Dermis microvascular lymphatic vessel endothelial cell (primary cell): ENCODE results near the gene MAP3K15. TPM values are rescaled to one million over a fixed set of nuclear protein-coding genes. Genes with fewer than 3 reads are reported as not detected.

Experiments used
- DNase-seq, 2 donors: peaks; one replicate each; pipeline versions ENCODE4 v3.0.0 to v3.0.0-alpha.2; 2010; ENCODE audit warnings: low read depth in 2 of 2
- total RNA-seq: library from RNA; depleted of rRNA; stranded (reverse); fragments of >200 nt; gene quantifications from 2 replicates; pipeline ENCODE4 v1.2.1, GENCODE V29; 2014

Gene MAP3K15
- total RNA-seq, 1 donor from 2014 or later, result 0.13 TPM

DNA sequence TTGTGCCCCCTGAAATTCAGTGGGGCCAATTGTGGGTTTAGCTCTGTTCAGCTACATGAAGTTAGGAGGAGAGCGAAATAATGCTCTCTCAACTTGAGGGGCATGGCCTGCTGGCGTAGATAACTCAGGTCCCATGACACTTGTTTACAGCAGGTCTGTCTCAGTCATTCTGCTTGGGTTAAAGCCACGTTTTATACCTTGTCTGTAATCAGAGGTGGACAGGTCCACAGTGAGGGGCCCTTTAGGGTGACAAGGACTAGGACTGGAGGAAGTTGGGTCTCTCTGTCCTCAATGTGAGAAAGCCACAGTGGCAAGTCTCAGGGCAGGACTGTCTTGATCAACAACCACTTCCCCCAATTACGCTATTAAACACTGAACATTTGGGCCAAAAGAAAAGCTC, 122.6 kb downstream of the MAP3K15 start:
- no peak for DNase-seq

- no peak for DNase-seq
Observed at GRCh38 chrX:19392078-19392477, 123.2 kb downstream of the MAP3K15 start.

DNA sequence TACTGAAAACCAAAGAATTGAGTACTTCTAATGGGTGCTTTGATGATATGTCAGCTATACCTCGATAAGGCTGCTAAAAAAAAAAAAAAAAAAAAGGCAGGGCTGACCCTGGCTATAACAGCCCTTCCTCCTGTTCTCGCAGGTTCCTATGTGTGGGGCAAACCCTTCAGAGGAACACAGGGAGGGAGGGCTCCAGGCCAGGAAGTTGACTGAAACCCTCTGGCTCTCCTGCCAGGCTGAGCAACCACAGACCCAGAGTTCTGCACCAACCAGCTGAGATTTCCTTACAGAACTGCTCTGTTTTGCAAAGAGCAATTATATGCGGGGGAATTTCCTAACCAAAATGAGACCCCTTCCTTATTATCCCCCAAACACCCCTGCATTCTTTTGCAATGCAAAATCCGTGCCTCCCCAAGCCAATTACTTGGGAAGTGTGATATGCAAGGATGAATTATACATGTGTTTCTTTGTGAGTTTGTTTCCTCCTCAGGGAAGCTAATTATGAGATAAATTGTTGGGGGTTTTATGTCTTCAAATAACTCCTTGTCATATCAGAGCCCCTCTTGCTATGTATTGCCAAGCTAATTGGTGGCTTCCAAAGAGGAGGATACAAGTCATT, 126.0 kb downstream of the MAP3K15 start:
- DNase-seq, result no peak

- DNase-seq, result no peak
Observed at GRCh38 chrX:19388741-19389140, 126.6 kb downstream of the MAP3K15 start.

DNA sequence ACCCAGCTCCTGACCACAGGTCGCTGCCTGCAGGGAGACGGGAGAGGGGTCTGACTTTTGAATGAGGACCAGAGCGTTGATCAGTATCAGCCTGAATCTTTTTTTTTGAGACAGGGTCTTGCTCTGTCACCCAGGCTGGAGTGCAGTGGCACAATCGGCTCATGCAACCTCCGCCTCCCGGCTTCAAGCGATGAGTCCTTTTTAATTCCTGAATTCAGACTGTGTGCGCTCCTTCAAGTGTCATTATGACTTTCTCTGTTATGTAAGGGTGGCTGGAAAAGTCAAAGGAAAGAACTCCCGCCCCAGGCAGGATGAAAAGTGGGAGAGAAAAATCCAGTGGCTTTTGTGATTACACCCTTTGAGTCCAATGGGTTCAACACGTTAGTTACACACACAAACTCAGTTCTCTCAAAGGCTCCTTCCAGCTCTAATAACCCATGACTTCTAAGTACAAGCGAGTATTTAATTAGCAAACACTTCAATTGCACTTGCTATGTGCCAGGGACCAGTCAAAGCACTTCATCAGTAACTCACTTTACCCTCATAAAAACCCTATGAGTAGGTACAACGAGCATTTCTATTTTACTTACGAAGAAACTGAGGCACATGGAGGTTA, 127.1 kb downstream of the MAP3K15 start:
- DNase-seq, result no peak

- DNase-seq, result no peak
Observed at GRCh38 chrX:19386679-19387078, 128.6 kb downstream of the MAP3K15 start.

GRCh38 chrX:19382555-19383145, 132.7 kb downstream of the MAP3K15 start:
- DNase-seq, result peak in 1 of 2 donors; percentile 32

GRCh38 chrX:19381326-19381725, 134.0 kb downstream of the MAP3K15 start:
- no peak for DNase-seq

- no peak for DNase-seq
Observed at GRCh38 chrX:19377799-19378198, 137.5 kb downstream of the MAP3K15 start.

GRCh38 chrX:19375546-19375945, 139.8 kb downstream of the MAP3K15 start:
- no peak for DNase-seq

DNA sequence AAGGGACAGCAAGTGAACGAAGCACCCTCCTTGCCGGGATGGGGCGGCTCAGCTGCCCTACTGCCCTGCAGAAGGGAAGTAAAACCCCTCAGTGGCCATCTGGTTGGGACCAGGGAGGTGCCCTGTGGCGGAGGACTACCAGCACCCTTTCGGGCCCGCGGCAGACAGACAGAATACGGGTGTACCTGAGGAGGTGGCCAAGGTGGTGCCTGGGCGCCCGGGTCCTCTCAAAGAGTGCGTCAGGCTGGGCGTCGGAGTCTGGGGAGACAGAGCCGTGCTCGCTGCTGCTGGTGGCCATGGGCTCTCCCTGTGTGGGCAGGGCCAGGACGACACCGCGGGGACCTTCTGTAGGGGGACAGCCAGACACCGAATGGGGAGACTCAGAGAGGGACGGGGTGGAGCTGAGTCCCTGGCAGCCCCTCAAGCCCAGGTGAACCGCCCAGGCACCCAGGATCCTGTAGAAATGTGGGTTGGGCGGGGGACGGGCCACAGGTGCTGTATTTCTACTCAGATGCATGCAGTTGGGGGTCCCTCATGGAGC, 141.9 kb downstream of the MAP3K15 start:
- DNase-seq, result no peak

DNA sequence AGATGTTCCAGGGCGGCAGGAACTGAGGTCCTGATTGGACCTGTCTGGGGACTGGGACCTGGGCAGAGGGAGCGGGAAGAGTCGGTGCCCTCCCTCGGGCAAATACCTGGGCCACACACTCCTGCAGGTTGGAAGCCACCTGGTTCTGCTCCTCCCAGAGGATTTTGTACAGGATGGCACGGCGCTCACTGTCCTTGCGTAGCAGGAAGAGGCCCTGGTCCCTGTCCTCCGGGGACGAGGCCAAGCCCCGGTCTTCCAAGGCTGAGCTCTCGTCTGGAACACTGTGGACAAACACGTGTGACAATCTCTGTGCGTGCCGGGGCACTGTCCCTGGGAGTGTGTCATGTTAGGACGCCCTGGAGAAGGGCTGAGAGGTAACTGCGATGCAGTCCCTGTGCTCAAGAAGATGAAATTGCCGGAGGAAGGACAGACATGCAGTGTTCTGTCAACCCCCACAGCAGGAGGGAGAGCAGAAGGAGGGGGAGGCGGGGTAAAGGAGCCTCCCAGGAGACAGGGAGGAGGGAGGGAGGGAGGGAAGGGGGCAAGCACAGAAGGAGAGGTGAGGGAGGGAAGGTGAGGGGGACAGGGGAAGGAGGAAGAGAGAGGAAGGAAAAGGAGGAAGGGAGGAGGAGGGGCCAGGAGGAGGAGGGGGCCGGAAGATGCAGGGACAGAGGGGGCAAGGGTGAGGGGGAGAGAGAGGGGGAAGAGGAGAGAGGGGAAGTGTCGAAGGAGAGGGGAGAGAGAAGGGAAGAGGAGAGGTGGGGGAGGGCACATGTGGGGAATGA, 142.6 kb downstream of the MAP3K15 start:
- DNase-seq, result peak in 1 of 2 donors; percentile 4

GRCh38 chrX:19372170-19372546, 143.2 kb downstream of the MAP3K15 start:
- peak; percentile 38 to 61 for DNase-seq

DNA sequence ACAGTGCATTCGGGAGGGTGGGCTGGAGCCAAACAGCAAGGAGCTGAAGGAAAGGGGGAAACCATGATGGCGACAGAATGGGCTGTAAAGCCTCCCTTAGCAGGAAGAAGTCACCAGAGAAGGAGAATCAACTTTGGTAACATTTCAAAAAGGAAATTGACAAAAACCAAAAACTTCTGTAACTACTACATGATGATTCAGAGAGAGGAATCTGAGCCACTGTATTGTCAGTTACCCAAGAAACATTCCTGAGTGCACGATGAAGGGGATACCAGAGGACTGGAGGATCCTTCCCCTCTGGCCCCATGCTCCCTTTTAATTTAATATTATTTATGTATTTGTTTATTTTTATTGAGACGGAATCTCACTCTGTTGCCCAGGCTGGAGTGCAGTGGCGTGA, 145.2 kb downstream of the MAP3K15 start:
- no peak for DNase-seq

- no peak for DNase-seq
Observed at GRCh38 chrX:19368576-19368975, 146.7 kb downstream of the MAP3K15 start.

GRCh38 chrX:19361701-19362100, 153.6 kb downstream of the MAP3K15 start:
- no peak for DNase-seq

DNA sequence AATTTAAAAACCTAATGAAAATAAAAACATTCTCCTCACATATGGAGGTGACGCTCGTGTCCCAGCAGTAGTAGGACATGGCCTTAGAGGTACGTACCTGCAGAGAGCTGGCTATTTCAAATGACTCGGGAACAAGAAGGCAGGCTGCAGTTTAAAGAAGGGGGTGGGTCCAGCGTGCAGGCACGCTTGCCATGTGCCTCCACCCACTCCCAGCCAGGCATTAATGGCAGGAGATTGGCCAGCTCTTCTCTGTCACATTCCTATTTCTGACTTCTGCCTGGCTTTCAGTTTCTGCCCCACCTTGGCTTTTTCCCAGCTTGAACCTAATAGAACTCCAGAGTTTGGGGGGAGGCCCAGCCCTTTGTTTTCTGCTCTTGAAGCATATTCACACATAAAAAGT, 154.4 kb downstream of the MAP3K15 start:
- no peak for DNase-seq

DNA sequence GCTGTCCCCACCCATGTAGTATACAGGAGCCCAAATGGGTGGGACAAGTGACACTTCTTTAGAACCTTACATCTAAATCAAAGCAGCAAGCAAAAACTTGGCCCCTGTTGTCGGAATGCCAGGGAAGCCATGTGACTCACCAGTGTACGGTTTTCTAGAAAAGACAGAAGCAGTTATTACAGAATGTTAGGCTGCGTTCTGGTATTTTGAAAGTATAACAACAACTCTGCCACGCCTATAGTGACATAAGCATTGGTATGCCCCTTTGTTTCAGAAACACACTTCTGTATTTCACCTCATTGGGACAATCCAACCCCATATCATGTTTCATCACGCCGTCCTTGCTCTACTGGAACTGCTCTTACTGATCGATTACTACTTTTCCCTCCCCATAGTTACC, 156.8 kb downstream of the MAP3K15 start:
- no peak for DNase-seq

- DNase-seq, result no peak
Observed at GRCh38 chrX:19354625-19355024, 160.7 kb downstream of the MAP3K15 start.

GRCh38 chrX:19350941-19351384, 164.3 kb downstream of the MAP3K15 start:
- DNase-seq, result peak; percentile 41 to 51

DNA sequence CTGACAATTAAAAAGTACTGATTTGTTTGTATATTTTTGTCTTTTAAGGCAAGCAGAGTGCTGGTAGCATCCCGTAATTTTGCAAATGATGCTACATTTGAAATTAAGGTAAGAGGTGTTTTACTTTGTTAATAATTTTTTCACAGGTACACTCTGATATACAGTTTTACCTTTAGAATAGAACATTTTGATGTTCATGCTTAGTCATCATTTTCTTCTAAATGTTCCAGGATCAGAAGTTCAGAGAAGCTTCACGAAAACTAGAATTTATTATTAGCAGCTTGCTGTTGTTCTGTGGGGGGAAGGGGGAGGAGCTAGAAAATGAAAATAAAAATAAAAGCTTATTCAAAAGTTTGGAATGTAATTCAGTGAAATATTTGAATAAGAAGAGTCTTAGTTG, 166.0 kb downstream of the MAP3K15 start:
- no peak for DNase-seq

- no peak for DNase-seq
Observed at GRCh38 chrX:19347916-19348315, 167.4 kb downstream of the MAP3K15 start.
